Keratinocyte (primary cell): Measurements from ENCODE around the gene FOCAD.

Source experiments
- CTCF ChIP-seq, 3 experiments: IDR thresholded peaks in 1 of 3; conservative IDR thresholded peaks in 1 of 3; optimal IDR thresholded peaks in 1 of 3; 2 replicates in 2 of 3; 3 replicates in 1 of 3; pipeline versions ENCODE3 to v1.5.1; 2011; ENCODE audit warnings: low read length in 3 of 3, mild to moderate bottlenecking in 3 of 3, moderate library complexity in 2 of 3, control low read depth in 1 of 3, inconsistent platforms in 1 of 3; ENCODE audit not compliant: insufficient read depth in 2 of 3; ENCODE audit errors: extremely low read depth in 1 of 3
- EZH2 ChIP-seq: IDR thresholded peaks from one replicate; pipeline ENCODE4 v1.6.1; 2012; ENCODE audit warnings: inconsistent platforms, mild to moderate bottlenecking, low read length, moderate library complexity

- TF ChIP-seq CTCF (optimal IDR thresholded peaks at IDR 0.05 in 1 of 3, IDR thresholded peaks at IDR 0.05 in 1 of 3, conservative IDR thresholded peaks at IDR 0.05 in 1 of 3; ENCODE audit: extremely low read depth in 1 of 3, insufficient read depth in 2 of 3, low read length in 3 of 3), result no peak
- TF ChIP-seq EZH2, result no peak
These were observed 100.1 kb downstream of the FOCAD start for GRCh38 chr9:20784196-20784595.
